ENCODE data around the gene NPB.

The NPB gene

DNA sequence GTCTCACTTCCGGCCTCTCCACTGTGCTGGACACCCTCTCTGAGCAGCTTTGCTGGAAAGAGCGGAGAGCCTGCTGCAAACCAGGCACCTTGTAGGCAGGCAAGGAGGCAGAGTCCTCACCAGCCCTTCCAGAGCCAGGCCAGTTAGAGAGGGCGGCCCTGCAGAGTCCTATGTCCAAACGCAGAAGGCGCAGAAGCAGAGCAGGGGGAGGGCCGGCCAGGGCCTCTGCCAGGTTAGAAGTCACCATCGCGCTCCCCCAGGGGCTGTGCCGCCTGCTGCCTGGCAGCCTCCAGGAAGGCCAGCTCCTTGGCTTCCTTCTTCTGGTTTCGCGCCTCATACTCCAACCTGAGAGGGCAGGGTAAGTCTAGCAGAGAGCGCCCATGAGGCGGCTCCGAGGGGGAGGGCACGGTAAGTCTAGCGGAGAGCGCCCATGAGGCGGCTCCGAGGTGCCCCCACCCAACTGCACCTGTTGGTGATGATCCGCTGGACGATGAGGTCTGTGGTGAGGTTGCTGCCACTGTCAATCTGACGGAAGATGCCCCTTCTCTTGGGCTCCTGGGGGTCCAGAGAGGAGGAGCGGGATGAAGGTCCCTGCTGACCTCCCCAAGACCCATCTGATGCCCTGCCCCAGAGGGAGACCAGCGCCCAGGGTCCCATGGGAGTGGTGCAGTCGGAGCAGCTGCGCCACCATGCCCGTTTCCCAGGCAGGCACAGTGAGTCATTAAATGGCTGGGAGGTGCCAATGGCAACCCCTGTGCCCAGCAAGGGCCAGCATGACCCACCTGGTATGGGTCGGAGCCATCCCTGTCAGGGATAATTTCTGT lies 2.8 kb downstream of the NPB start:
- DNase-seq (ENCODE audit: low read depth), result no peak
- H3K4me3 ChIP-seq (ENCODE audit: control insufficient read depth, low read depth, low read length), result no peak overlapping the region
- TF ChIP-seq CTCF (conservative IDR thresholded peaks at IDR 0.05; ENCODE audit: control insufficient read depth, insufficient read depth, low read depth, low read length), result no peak

- no peak for TF ChIP-seq CTCF (conservative IDR thresholded peaks at IDR 0.05; ENCODE audit: control insufficient read depth, insufficient read depth, low read depth, low read length)
- H3K4me3 ChIP-seq (ENCODE audit: control insufficient read depth, low read depth, low read length), result no peak overlapping the region
- DNase-seq (ENCODE audit: low read depth), result no peak
Observed at GRCh38 chr17:81905424-81905875, 3.4 kb downstream of the NPB start.

DNA sequence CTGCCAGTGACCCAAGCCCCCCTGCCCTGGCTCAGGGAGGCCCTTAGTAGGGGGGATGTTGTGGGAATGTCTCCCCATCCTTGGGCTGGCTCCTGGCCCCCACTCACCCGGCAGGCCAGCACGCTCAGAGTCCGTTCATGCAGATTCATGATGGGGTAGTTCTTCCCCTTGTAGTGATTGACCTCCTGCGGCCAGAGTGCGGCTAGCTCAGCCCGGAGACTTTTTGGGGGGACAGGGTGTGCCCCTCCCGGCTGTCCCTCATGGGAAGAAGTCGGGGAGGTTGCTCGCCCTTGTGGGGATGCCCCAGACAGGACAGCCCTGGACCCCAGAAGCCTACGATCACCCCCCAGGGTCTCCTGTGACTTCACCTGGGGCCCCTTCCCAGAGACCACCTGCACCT lies 4.0 kb downstream of the NPB start:
- DNase-seq (ENCODE audit: low read depth), result no peak
- no peak for TF ChIP-seq CTCF (conservative IDR thresholded peaks at IDR 0.05; ENCODE audit: control insufficient read depth, insufficient read depth, low read depth, low read length)
- no peak overlapping the region for H3K4me3 ChIP-seq (ENCODE audit: control insufficient read depth, low read depth, low read length)

- H3K4me3 ChIP-seq (ENCODE audit: control insufficient read depth, low read depth, low read length), result no peak overlapping the region
- no peak for DNase-seq (ENCODE audit: low read depth)
- no peak for TF ChIP-seq CTCF (conservative IDR thresholded peaks at IDR 0.05; ENCODE audit: control insufficient read depth, insufficient read depth, low read depth, low read length)
Observed at GRCh38 chr17:81906476-81907218, 4.6 kb downstream of the NPB start.

DNA sequence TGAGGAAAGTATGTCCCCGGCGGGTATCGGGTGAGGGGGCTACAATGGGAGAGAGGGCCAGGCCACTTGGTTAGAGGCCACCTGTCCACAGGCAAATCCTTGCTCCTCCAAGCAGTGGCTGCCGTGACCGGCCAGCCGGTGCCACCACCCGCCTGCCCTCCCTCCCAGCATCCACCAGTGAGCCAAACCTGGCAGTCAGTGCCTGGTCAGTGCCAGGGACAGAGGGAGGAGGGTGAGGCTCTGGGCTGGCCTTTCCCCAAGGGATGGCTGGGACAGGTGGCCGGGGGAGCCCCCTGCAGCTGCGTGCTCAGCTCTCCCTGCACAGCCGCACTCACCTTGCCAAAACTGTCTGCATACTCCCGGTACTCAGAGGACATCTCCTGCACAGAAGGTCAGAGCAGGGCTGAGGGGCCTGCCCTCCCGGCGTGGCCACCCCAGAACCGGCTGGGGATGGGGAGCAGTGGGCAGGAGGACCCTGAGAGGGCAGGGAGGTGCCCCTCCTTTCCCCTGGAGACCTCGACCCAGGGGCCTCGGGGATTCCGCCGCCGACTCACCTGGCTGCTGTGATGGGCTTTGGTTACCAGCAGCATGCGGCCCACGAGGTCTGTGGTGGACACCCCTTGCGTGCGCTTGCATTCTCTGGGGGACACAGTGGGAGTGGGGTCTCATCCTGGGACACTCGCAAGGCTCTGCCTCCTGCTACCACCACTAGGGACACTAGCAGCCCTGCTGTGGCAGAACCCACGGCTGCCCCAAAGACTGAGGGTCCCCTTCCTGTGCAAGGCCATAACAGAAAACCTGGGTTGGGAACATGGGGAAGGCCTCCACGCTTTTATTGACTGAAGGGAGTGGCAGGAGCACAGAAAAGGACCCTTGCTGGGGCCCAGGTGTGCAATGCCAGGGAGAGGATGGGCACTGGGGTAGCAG lies 5.4 kb downstream of the NPB start:
- TF ChIP-seq CTCF (conservative IDR thresholded peaks at IDR 0.05; ENCODE audit: control insufficient read depth, insufficient read depth, low read depth, low read length), result no peak
- no peak overlapping the region for H3K4me3 ChIP-seq (ENCODE audit: control insufficient read depth, low read depth, low read length)
- DNase-seq (ENCODE audit: low read depth), result no peak

DNA sequence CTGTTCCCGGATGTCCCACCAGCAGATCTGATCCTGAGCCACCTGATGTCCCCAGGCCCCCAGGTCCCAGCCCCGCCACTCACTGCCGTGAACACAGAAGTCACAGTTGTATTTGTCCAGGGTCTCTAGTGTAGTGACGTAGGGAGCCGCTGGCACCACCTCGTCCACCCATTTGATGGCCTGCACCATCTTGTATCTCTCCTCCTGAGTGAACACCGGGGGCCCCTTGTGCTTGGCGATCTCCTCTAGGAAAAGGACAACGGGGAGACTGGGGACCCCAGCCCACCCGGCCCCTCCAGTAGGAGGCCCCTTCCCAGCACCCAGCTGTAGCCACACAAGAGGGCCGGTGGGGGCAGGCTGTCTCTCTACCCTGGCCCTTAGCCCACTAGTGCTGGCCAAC lies 6.8 kb downstream of the NPB start:
- no peak for DNase-seq (ENCODE audit: low read depth)
- no peak for TF ChIP-seq CTCF (conservative IDR thresholded peaks at IDR 0.05; ENCODE audit: control insufficient read depth, insufficient read depth, low read depth, low read length)
- no peak overlapping the region for H3K4me3 ChIP-seq (ENCODE audit: control insufficient read depth, low read depth, low read length)
